Astrocyte (in vitro differentiated cells and primary cell): ENCODE results near the gene CTIF. TPM values are rescaled to one million over a fixed set of nuclear protein-coding genes. Genes with fewer than 3 reads are reported as not detected.

Experiments used
- DNase-seq: peaks from one replicate; pipeline ENCODE4 v3.0.0-alpha.2; 2010; ENCODE audit warnings: low read depth
- FAIRE-seq: peaks from 2 replicates; lab custom pipeline; 2011; peaks lifted over from hg19 to GRCh38; lab: Jason Lieb, UNC
- H2AFZ ChIP-seq: 2 replicates; pipeline ENCODE4 v1.6.0; 2012; ENCODE audit warnings: low read depth, low read length, inconsistent platforms
- H3K27ac ChIP-seq: 2 replicates; pipeline ENCODE4 v1.5.1; 2011; ENCODE audit warnings: low read depth, low read length, inconsistent platforms
- H3K27me3 ChIP-seq: 2 replicates; pipeline ENCODE4 v1.6.0; 2011; ENCODE audit warnings: low read length, inconsistent platforms; ENCODE audit not compliant: insufficient read depth
- H3K36me3 ChIP-seq: 2 replicates; pipeline ENCODE4 v1.5.1; 2011; ENCODE audit warnings: low read length, inconsistent platforms; ENCODE audit not compliant: insufficient read depth
- H3K4me1 ChIP-seq: 2 replicates; pipeline ENCODE4 v1.5.1; 2011; ENCODE audit warnings: low read length, inconsistent platforms; ENCODE audit not compliant: insufficient read depth
- H3K4me2 ChIP-seq: 2 replicates; pipeline ENCODE4 v1.6.0; 2012; ENCODE audit warnings: low read length, inconsistent platforms
- H3K4me3 ChIP-seq: 2 replicates; pipeline ENCODE4 v1.5.1; 2011; ENCODE audit warnings: low read depth, mild to moderate bottlenecking, low read length, inconsistent platforms; ENCODE audit not compliant: insufficient read depth
- H3K79me2 ChIP-seq: 2 replicates; pipeline ENCODE4 v1.6.0; 2012; ENCODE audit warnings: mild to moderate bottlenecking, low read length, inconsistent platforms; ENCODE audit not compliant: insufficient read depth
- H3K9ac ChIP-seq: 2 replicates; pipeline ENCODE4 v1.6.0; 2012; ENCODE audit warnings: mild to moderate bottlenecking, low read length, inconsistent platforms
- H3K9me3 ChIP-seq: 2 replicates; pipeline ENCODE4 v1.5.1; 2012; ENCODE audit warnings: low read depth, mild to moderate bottlenecking, low read length, inconsistent platforms; ENCODE audit not compliant: insufficient read depth
- H4K20me1 ChIP-seq: 2 replicates; pipeline ENCODE4 v1.6.0; 2012; ENCODE audit warnings: low read length, inconsistent platforms; ENCODE audit not compliant: insufficient read depth
- H3K27ac Mint-ChIP-seq: one replicate; pipeline ENCODE4 v1.8.0; 2021; ENCODE audit warnings: mild to moderate bottlenecking, mixed read lengths; ENCODE audit not compliant: unreplicated experiment
- H3K27me3 Mint-ChIP-seq: one replicate; pipeline ENCODE4 v1.8.0; 2021; ENCODE audit warnings: low read depth, mixed read lengths; ENCODE audit not compliant: unreplicated experiment
- H3K36me3 Mint-ChIP-seq: one replicate; pipeline ENCODE4 v1.8.0; 2021; ENCODE audit warnings: low read depth, mixed read lengths; ENCODE audit not compliant: unreplicated experiment
- H3K4me1 Mint-ChIP-seq: one replicate; pipeline ENCODE4 v1.8.0; 2021; ENCODE audit warnings: low read depth, mixed read lengths; ENCODE audit not compliant: unreplicated experiment
- H3K4me3 Mint-ChIP-seq: one replicate; pipeline ENCODE4 v1.8.0; 2021; ENCODE audit warnings: mild to moderate bottlenecking, moderate library complexity, mixed read lengths; ENCODE audit not compliant: unreplicated experiment
- H3K9me3 Mint-ChIP-seq: one replicate; pipeline ENCODE4 v1.8.0; 2021; ENCODE audit warnings: mild to moderate bottlenecking, mixed read lengths; ENCODE audit not compliant: unreplicated experiment
- CTCF ChIP-seq: IDR thresholded peaks from 2 replicates; pipeline ENCODE4 v1.5.1; 2011; ENCODE audit warnings: low read depth, mild to moderate bottlenecking, inconsistent platforms, low read length, moderate library complexity; ENCODE audit not compliant: insufficient read depth
- EZH2 ChIP-seq: IDR thresholded peaks from 2 replicates; pipeline ENCODE4 v1.6.1; 2012; ENCODE audit warnings: mild to moderate bottlenecking, low read length, inconsistent platforms; ENCODE audit not compliant: insufficient read depth
- total RNA-seq: library from RNA; stranded (reverse); gene quantifications from 2 replicates; pipeline ENCODE4 v1.2.1, GENCODE V29; 2021

CTIF gene
- total RNA-seq, 1 donor from 2014 or later, result 101 TPM

- no peak overlapping the region for H3K4me2 ChIP-seq
- no peaks in the 10 kb centered on the region for H3K9me3 Mint-ChIP-seq
- H3K4me1 ChIP-seq, result no peaks in the 10 kb centered on the region
- no peaks in the 10 kb centered on the region for H3K9me3 ChIP-seq
- no peak overlapping the region for H3K27ac Mint-ChIP-seq
- no peaks in the 10 kb centered on the region for H3K27me3 Mint-ChIP-seq
- H3K4me3 Mint-ChIP-seq, result no peak overlapping the region
- H3K27ac ChIP-seq, result no peak overlapping the region
- no peak overlapping the region for H3K9ac ChIP-seq
- no peak overlapping the region for H2AFZ ChIP-seq
- no peak overlapping the region for H3K4me3 ChIP-seq
- DNase-seq (no peak), FAIRE-seq (no peak)
- H3K4me1 Mint-ChIP-seq, result peaks cover 20% of the 10 kb centered on the region
- TF ChIP-seq EZH2, result no peak
- H3K36me3 Mint-ChIP-seq, result peaks cover 27% of the 10 kb centered on the region
- H3K79me2 ChIP-seq, result no peaks in the 10 kb centered on the region
- no peaks in the 10 kb centered on the region for H3K36me3 ChIP-seq
- H3K27me3 ChIP-seq, result no peaks in the 10 kb centered on the region
- H4K20me1 ChIP-seq, result peaks cover 59% of the 10 kb centered on the region
Measured at GRCh38 chr18:48769006-48769636, 230.3 kb downstream of the CTIF start.

- peaks cover 29% of the 10 kb centered on the region for H3K36me3 Mint-ChIP-seq
- H3K9me3 Mint-ChIP-seq, result no peaks in the 10 kb centered on the region
Measured at GRCh38 chr18:48770243-48770642, 231.4 kb downstream of the CTIF start.

GRCh38 chr18:48771641-48772375 is 233.0 kb downstream of the CTIF start:
- FAIRE-seq, result no peak

More at GRCh38 chr18:48770243-48770642, 231.4 kb downstream of the CTIF start:
- H3K27me3 Mint-ChIP-seq, result no peaks in the 10 kb centered on the region
- H3K4me3 Mint-ChIP-seq, result no peak overlapping the region
- Histone ChIP-seq H3K36me3 (peaks cover 3% of the 10 kb centered on the region), H3K4me1 (no peaks in the 10 kb centered on the region), H3K9ac (no peak overlapping the region), H3K4me2 (no peak overlapping the region), H3K9me3 (no peaks in the 10 kb centered on the region), H2AFZ (no peak overlapping the region), H3K27ac (no peak overlapping the region), H3K79me2 (no peaks in the 10 kb centered on the region), H3K4me3 (no peak overlapping the region), H3K27me3 (no peaks in the 10 kb centered on the region), H4K20me1 (peaks cover 57% of the 10 kb centered on the region)
- peaks cover 22% of the 10 kb centered on the region for H3K4me1 Mint-ChIP-seq
- DNase-seq (no peak), FAIRE-seq (no peak)
- H3K27ac Mint-ChIP-seq, result no peak overlapping the region
- TF ChIP-seq EZH2 (no peak), CTCF (no peak)

More at GRCh38 chr18:48771641-48772375, 233.0 kb downstream of the CTIF start:
- H3K36me3 Mint-ChIP-seq, result peaks cover 33% of the 10 kb centered on the region
- Histone ChIP-seq H4K20me1 (peaks cover 49% of the 10 kb centered on the region), H3K9ac (no peak overlapping the region), H3K4me1 (peaks cover 2% of the 10 kb centered on the region), H3K9me3 (no peaks in the 10 kb centered on the region), H3K27ac (no peak overlapping the region), H3K4me3 (no peak overlapping the region), H2AFZ (no peak overlapping the region), H3K36me3 (peaks cover 3% of the 10 kb centered on the region), H3K27me3 (no peaks in the 10 kb centered on the region), H3K4me2 (no peak overlapping the region), H3K79me2 (no peaks in the 10 kb centered on the region)
- H3K4me1 Mint-ChIP-seq, result peaks cover 24% of the 10 kb centered on the region
- H3K27ac Mint-ChIP-seq, result no peak overlapping the region
- no peak for TF ChIP-seq CTCF
- no peak for TF ChIP-seq EZH2
- no peaks in the 10 kb centered on the region for H3K9me3 Mint-ChIP-seq
- DNase-seq, result no peak
- H3K27me3 Mint-ChIP-seq, result no peaks in the 10 kb centered on the region
- H3K4me3 Mint-ChIP-seq, result no peak overlapping the region
